LNCaP clone FGC (cell line): ENCODE data around the gene KLHL2.
"Not testable (repeated sequence)": the region's sequence is repeated elsewhere in the genome, so short reads cannot be mapped to it uniquely, and the experiment has no call there.

Experiments
- DNase-seq: peaks from one replicate; pipeline ENCODE4 v3.0.0-alpha.2; 2011; ENCODE audit warnings: low read depth
- H3K4me3 ChIP-seq: 2 replicates; pipeline ENCODE4 v1.5.1; 2011; ENCODE audit warnings: mild to moderate bottlenecking, low read depth, low read length, control low read depth
- TF ChIP-seq, protein P1 (sequence below): IDR thresholded peaks from 2 replicates; pipeline ENCODE4 v1.5.1; 2012; ENCODE audit warnings: mild to moderate bottlenecking; ENCODE audit not compliant: control insufficient read depth, insufficient read depth; ENCODE audit errors: extremely low read depth

Gene KLHL2

DNA sequence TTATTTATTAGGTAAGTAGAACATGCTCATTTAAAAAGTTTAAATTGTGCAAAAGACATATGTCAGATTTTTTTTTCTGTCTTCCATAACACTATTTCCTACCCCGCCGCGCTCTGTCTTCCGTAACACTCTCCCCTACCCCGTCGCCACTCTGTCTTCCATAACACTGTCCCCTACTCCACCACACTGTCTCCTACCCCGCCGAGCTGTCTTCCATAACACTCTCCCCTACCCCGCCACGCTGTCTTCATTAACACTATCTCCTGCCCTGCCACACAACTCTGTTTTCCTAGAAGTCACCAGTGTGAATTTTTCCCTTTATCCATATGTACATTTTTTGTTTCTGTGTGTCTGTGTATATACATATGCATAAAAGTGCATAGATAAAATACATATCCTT is 124.5 kb downstream of the KLHL2 start:
- no peak for DNase-seq
- no peak overlapping the region for H3K4me3 ChIP-seq
- TF ChIP-seq, protein P1, sequence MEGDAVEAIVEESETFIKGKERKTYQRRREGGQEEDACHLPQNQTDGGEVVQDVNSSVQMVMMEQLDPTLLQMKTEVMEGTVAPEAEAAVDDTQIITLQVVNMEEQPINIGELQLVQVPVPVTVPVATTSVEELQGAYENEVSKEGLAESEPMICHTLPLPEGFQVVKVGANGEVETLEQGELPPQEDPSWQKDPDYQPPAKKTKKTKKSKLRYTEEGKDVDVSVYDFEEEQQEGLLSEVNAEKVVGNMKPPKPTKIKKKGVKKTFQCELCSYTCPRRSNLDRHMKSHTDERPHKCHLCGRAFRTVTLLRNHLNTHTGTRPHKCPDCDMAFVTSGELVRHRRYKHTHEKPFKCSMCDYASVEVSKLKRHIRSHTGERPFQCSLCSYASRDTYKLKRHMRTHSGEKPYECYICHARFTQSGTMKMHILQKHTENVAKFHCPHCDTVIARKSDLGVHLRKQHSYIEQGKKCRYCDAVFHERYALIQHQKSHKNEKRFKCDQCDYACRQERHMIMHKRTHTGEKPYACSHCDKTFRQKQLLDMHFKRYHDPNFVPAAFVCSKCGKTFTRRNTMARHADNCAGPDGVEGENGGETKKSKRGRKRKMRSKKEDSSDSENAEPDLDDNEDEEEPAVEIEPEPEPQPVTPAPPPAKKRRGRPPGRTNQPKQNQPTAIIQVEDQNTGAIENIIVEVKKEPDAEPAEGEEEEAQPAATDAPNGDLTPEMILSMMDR = no peak

DNA sequence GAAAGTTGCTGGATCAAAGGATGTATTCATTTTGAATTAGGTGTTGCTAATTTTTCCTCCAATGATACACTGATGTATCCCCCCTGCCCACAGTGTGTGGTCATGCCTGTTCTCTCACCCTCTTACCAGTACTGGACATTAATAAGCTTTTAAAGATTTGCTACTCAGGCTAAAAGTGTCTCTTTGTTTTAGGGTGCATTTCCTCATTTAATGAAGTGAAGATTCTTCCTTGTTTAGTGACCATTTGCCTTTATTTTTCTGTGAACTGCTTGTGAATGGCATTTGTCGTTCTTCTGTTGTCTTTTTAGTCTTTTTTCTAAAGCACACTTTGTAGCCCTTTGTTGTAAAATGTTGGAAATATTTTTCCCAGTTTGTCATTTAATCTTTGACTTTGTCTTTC is 125.1 kb downstream of the KLHL2 start:
- H3K4me3 ChIP-seq = no peak overlapping the region
- DNase-seq = no peak
- TF ChIP-seq, protein P1 = no peak

DNA sequence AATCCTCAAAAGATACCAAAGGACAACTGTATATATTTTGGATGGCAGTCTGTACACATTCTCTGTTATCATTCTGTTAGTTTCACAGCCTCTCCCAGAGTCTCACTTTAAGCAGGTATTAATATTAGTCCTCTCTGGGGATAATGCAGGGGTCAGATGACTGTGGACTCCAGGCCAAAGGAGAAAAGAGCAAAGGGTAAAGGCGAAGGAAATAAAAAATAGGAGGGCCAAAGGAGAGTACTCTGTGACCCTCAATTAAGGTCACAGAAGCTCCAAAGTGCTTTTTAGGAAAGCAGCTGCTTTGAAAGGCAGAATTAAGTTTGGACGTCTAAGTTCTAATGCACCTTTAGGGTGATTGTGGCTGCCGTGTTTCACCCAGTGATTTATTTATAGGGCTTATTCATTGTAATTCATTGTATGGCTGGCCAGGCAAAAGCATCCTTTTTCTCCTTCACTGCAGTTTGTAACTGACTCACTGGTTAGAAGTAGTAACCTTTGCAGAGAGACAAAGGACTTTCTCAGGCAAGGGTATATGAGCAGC is 127.9 kb downstream of the KLHL2 start:
- TF ChIP-seq, protein P1 = no peak
- no peak for DNase-seq
- H3K4me3 ChIP-seq = no peak overlapping the region

DNA sequence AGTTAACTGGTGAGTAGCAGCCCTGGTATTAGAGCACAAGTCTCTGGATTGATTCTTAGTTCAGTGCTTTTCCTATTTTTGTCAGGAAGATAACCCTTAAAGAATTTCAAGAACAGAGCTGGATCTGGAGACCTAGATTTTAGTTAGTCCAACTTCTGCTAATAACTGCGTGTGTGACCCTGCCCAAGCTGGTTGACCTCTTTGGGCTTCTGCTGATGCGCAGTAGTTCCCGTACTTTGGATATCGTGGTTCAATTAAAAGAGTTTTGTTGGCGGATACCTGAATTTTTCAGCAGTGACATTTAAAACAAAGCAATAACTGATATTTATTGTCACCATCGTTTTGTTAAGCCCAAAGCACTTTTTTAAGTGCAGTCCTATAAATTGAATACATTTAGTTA is 129.4 kb downstream of the KLHL2 start:
- no peak overlapping the region for H3K4me3 ChIP-seq
- DNase-seq = no peak
- TF ChIP-seq, protein P1 = no peak

DNA sequence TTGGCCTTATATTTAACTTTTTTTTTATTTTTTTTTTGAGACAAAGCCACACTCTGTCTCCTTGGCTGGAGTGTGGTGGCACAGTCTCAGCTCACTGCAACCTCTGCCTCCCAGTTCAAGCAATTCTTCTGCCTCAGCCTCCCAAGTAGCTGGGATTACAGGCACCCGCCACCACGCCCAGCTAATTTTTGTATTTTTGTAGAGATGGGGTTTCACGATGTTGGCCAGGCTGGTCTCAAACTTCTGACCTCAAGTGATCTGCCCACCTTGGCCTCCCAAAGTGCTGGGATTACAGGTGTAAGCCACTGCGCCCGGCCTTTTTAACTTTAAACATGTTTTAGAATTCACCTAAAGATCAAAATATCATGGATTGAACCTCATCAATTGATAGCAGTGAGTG is 135.0 kb downstream of the KLHL2 start:
- DNase-seq = not testable (repeated sequence)

DNA sequence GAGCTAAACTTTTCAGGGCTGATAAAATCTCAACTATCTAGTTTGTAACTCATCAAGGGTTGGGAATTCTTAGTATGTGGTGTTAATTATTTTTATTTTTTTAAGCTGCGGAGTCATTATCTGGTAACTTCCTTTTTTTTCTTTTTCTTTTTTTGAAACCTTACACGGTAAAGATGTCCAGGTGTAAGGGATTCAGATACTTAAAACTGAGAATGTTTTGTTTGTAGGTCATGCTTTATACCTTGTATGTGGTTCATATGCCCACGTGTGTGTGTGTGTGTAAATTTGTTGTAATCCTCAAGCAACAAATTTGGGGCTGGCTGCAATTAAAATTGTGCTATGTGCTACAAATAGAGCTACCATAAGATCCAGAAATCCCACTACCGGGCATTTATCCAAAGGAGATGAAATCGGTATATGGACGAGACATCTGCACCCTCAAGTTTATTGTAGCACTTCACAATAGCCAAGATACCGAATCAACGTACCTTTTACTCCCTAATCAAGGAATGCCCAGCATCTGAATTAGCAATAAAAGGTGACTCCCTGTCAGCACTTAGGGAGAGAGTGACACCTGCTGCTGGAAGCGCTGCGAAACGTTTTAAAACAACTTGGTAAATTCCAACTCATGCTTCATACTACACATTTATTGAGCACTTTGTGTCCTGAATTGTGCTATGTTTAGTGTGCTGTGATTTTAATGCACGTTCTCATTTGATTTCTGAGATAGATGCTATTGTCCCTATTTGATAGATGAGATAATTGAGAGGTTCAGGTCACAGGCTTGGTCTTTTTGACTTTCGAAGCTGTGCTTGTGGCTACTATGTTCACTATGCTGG is 136.2 kb downstream of the KLHL2 start:
- DNase-seq = no peak
- H3K4me3 ChIP-seq = no peak overlapping the region
- TF ChIP-seq, protein P1 = peak; percentile 71

More for the DNA sequence above, 135.0 kb downstream of the KLHL2 start:
- H3K4me3 ChIP-seq = not testable (repeated sequence)

DNA sequence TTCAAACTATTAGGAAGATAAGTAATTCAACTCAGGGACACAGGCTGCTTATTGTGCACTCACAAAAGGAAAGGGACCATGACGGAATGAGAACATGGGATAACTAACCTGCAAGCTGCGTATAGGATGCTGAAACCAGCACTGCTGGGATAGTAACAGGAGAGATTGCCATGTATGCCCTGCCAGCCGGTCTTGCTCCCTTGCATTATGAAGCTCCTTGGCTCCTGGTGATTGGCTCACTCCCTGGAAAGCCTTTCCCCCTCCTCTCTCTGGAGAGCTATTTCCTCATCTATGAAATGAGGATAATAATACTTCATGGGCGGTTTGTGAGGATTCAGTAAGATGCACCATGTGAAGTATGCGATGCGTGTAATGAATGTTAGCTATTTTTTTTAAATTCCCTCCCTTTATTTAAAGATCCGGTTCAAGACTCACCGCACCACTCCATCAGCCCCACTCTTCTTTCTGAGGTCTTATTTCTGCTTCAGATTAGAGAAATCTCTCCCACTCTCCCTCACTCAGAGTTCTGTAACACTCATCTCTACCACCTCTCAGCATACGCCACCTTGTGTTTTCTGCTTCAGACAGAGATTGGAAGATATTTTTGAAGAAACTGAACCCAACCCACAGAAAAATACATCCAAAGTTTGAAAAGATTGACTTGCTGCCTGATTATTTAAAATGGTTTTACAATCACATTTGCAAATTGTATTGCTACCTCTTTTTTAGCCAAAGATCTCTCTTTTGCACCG is 138.5 kb downstream of the KLHL2 start:
- TF ChIP-seq, protein P1 = peak; percentile 27; the same call in 1 of the 2 replicates
- no peak for DNase-seq
- H3K4me3 ChIP-seq = no peak overlapping the region
